Thyroid gland (tissue), 4 donors: ENCODE results near the gene AP3D1.

Source experiments
- POLR2A ChIP-seq, 2 donors: fragments of 450-650 bp; IDR thresholded peaks; one replicate each; pipeline ENCODE4 v1.6.1; 2017; ENCODE audit warnings: antibody characterized with exemption in 2 of 2, mild to moderate bottlenecking in 2 of 2, moderate library complexity in 1 of 2
- TF ChIP-seq, protein P1 (sequence below), 6 experiments: fragments of 200-600 bp in 3 of 6; fragments of 450-650 bp in 3 of 6; sonication (generic) in 3 of 6; IDR thresholded peaks; one replicate each; pipeline ENCODE4 v1.5.1; 2016 to 2019; ENCODE audit warnings: antibody characterized with exemption in 6 of 6, mild to moderate bottlenecking in 2 of 6, inconsistent platforms in 1 of 6, moderate library complexity in 1 of 6

DNA sequence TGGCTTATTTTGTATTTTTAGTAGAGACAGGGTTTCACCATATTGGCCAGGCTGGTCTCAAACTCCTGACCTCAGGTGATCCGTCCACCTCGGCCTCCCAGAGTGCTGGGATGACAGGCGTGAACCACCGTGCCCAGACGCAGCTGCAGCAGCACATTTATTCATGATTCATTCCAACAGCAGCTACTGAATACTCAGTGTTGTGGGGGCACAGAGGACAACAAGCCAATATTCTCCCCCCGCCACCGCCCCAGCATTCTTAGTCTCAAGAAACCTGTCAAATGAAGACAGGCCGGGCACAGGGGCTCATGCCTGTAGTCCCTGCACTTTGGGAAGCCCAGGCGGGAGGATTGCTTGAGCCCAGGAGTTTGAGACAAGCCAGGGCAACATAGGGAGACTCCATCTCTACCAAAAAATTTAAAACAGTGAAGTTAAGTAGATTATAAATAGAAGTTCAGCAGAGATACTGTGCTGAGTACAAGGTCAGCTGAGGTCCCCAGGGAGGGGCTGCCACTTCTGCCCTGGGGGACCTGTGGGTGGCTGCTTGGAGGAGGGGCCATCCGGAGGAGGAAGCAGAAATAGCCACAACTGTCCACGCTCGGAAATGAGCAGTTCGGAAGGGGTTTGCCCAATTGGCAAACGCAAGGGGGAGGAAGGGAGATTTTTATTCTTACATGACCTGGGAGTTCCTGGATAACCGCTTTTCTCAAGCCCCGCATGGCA is 16.7 kb upstream of the AP3D1 start:
- TF ChIP-seq, protein P1, sequence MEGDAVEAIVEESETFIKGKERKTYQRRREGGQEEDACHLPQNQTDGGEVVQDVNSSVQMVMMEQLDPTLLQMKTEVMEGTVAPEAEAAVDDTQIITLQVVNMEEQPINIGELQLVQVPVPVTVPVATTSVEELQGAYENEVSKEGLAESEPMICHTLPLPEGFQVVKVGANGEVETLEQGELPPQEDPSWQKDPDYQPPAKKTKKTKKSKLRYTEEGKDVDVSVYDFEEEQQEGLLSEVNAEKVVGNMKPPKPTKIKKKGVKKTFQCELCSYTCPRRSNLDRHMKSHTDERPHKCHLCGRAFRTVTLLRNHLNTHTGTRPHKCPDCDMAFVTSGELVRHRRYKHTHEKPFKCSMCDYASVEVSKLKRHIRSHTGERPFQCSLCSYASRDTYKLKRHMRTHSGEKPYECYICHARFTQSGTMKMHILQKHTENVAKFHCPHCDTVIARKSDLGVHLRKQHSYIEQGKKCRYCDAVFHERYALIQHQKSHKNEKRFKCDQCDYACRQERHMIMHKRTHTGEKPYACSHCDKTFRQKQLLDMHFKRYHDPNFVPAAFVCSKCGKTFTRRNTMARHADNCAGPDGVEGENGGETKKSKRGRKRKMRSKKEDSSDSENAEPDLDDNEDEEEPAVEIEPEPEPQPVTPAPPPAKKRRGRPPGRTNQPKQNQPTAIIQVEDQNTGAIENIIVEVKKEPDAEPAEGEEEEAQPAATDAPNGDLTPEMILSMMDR (IDR thresholded peaks at IDR 0.05): no peak
- no peak for TF ChIP-seq POLR2A (IDR thresholded peaks at IDR 0.05)
